GM19025 (cell line): ENCODE measurements around the gene CCNE1.

Experiments used
- ATAC-seq: cut with Tn5 transposase; IDR thresholded peaks from one replicate; pipeline ENCODE4 v1.9.1; 2021; ENCODE audit warnings: mild to moderate bottlenecking, low read depth, moderate library complexity; ENCODE audit not compliant: unreplicated experiment

Gene CCNE1

DNA sequence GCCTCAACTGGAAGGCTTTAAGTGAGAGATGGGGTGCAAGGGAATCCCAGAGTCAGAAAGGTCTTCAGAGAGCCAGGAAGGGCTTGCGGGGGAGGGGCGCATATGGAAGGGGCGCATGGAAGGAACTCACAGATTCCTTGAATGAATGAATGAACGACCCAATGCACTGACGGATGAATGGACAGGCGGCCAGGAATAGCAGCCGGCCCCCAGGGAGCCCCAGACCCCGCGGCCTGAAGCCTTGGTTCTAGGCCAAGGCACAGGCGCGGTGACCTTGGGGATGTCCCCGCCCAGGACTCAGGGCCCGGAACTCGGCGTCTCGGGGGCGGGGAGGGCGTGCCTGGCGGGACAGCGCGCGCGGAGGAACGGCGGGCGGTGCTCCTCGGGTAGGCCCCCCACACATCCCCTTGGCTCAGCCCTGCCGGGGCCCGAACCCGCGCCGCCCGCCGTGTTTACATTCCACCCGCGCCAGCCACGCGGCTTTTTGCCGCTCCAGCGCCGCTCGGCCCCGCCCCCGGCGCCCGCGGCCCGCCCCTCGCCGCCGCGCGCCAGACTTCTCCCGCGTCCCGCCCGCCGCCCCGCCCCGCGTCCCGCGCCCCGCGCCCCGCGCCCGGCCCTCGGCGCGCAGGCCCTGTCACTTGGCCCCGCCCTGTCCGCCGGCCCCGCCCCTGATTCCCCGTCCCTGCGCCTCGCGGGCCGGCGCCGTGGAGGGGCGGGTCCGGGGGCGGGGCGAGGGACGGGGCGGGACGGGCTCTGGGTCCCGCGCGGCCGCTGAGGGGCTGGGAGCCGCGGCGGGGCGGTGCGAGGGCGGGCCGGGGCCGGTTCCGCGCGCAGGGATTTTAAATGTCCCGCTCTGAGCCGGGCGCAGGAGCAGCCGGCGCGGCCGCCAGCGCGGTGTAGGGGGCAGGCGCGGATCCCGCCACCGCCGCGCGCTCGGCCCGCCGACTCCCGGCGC is at the start of gene CCNE1:
CCNE1 (plus strand) TSS at position 867 of the 955 bp plus-strand sequence. CDS start 565 bp downstream, outside the sequence.
- ATAC-seq = peak; percentile 76

DNA sequence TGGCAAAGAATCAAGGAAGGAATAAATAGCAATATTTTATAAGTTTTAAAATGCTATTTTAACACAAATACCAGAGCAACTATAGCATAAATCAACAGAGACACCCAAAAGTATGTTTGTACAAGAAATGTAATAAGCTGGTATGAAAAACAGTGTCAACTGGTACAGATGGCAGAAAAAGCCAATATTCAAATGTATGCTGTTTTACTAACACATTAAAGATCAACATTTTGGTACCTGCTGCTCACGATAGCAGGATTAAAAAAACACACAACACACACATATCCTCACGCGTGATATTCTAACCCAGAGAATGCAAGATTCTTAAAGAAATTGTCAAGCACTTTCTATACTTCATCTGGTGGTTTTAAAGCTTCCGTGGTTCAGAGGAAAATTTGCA is 48.6 kb upstream of the CCNE1 start:
- ATAC-seq = no peak

GRCh38 chr19:29764361-29764760 is 47.4 kb upstream of the CCNE1 start:
- no peak for ATAC-seq

- ATAC-seq = no peak
Observed at GRCh38 chr19:29766100-29766499, 45.7 kb upstream of the CCNE1 start.

DNA sequence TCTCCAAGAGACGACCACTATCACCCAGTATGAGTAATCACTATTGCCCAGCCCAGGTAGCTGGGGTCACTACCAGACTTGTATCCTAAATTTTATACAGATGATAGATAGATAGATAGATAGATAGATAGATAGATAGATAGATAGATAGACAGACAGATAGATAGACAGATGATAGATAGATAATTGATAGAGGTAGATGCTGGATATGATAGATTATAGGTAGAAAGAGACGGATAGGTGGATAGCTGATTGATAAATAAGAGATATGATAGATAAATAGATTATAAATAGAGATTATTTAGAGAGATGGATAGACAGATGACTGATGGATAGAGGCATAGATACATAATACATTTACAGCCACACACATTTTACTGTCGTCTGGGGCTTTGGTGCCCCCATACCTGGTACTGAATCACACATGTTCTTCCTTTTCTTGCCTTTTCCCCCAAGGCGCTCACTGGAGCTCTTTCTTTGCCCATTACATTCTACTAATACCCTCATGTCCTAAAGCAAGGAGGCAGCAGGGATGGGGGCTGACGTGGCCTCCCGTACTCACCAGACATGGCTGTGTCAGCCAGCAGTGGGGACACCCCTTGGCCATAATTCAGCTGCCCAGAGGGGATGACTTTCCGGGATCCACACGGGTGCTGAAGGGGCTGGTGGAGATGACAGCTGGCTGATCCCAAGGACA is 44.6 kb upstream of the CCNE1 start:
- no peak for ATAC-seq

DNA sequence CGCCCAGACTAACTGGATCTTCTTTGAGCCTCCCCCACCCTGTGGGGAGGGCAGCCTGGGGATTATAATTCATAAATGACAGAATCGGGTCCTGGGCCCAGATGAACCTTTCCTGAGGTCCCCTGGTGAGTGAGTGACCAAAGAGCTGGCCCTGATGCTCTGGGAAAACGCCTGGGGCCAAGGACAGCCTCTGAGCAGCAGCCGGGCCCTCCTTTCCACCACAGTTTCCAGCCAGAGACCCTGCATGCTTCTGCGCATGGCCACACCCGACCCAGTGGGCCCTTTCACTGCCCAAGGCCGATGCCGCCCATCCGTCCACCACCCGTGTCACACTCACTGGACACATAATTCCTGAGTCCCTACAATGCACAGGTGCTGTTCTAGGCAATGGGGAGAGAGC is 43.6 kb upstream of the CCNE1 start:
- ATAC-seq = no peak

DNA sequence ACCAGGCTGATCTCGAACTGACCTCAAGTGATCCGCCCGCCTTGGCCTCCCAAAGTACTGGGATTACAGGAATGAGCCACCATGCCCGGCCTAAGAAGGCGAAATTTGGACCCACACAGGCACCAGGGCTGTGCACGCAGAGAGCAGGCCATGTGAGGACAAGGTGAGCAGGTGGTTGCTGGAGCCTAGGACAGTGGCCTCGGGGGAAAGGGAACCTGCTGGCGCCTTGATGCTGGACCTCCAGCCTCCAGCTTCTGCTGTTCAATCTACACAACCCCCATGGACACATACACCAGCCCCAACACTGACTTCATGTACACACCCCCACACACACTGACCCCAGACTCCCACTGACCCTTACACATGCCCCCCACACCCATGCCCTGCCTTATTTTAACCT is 41.8 kb upstream of the CCNE1 start:
- ATAC-seq = no peak

GRCh38 chr19:29770648-29771047 is 41.1 kb upstream of the CCNE1 start:
- no peak for ATAC-seq

DNA sequence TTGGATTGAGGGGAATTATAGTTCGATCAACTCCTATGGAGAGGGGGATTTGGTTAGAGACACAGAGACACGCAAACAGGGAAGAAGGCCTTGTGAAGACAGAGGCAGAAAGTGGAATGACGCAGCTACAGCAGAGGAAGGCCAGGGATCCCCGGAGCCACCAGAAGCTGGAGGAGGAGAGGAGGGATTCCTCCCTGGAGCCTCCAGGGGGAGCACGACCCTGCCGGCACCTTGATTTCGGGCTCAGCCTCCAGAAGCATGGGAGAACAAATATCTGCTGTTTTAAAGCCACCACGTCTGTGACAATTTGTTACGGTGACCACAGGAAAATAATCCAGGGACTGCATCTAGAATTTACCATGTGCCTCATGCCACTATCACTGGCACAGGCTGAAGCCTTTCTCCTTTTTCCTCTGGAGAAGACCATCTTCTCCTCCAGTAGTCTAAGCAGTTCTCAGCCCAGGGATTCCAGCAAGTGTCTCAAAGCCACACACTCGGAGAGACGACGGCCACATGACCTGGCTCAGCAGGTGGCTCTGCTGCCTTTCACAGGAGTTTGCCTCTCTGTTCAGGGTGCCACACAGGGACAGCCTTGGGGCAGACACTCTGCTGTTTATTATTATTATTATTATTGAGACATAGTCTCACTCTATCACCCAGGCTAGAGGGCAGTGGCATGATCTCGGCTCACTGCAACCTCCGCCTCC is 39.9 kb upstream of the CCNE1 start:
- ATAC-seq = no peak

DNA sequence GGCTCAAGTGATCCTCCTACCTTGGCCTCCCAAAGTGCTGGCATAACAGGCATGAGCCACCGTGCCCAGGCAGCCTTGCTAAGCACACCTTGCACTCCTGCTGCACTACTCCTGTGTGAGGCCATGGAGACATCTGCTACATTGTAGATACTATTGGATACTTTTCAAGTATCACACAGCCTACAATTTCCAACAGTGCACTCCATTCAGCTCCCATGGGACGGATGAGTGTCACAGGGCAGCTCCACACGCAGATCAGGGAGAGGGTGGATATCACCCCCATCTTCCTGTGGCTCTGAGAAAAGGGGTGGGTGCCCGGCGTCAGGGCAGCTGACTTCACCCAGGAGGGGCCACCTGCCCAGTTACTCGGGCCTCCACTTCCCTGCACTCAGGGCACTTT is 39.1 kb upstream of the CCNE1 start:
- no peak for ATAC-seq

DNA sequence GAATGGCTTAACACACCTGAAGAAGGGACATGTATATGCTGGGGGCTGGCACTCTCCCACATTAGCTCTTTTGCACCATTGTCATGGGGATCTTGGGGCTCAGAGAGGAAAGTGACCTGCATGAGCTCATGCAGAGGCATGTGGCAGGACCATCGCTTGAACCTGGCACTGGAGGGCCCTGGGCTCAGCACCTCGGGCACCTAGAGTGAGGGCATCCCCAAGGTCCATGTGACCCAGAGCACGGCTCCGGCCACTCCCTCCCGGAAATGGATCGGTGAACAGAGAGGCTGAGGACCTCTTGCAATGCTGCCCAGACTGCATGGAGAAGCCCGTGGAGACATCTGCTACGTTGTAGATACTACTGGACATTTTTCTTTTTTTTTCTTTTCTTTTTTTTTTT is 38.6 kb upstream of the CCNE1 start:
- ATAC-seq = no peak

GRCh38 chr19:29774126-29774525 is 37.7 kb upstream of the CCNE1 start:
- no peak for ATAC-seq

- ATAC-seq = no peak
Observed at GRCh38 chr19:29777781-29778309, 33.9 kb upstream of the CCNE1 start.

GRCh38 chr19:29779921-29780320 is 31.9 kb upstream of the CCNE1 start:
- no peak for ATAC-seq

DNA sequence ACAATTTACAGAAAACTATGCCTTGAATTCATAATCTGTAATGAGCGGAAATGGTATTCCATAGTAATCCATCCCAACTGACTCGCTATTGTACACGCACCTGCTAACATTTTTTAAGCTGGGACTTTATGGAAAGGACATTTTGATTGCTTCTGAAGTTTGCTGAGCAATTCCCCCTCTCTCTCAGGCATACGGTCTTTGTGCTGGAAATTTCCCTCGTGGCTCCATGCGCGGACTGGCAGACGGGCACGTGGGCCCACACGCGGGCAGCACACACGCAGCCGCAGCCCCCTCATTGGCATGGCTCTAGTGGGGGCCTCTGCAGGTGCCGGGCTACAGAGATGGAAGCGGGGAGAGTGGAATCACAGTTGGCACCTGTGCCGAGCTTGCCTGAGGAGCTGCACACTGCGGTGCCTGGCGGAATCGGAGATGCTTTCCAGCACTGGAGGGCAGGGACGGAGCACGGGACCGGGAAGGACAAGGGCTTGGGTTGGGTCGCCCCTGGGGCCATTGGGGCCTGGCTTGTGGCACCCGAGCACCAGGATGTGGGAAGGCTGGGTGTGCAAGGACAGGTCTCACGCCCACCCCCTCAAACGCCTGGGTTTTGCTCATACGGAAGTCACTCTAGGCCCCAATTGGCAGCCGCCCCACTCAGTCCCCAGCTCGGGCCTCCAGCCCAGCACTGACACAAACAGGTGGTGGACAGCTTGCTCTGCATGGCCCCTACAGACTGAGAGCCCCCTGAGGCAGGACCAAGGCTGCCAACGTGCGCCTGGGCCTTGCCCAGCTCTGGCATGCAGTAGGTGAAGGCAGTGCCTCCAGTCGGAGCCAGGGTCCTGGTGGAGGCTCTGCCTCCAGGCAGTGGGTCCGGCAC is 30.2 kb upstream of the CCNE1 start:
- no peak for ATAC-seq

GRCh38 chr19:29782260-29782580 is 29.6 kb upstream of the CCNE1 start:
- no peak for ATAC-seq

- ATAC-seq = no peak
Observed at GRCh38 chr19:29783627-29784190, 28.1 kb upstream of the CCNE1 start.

DNA sequence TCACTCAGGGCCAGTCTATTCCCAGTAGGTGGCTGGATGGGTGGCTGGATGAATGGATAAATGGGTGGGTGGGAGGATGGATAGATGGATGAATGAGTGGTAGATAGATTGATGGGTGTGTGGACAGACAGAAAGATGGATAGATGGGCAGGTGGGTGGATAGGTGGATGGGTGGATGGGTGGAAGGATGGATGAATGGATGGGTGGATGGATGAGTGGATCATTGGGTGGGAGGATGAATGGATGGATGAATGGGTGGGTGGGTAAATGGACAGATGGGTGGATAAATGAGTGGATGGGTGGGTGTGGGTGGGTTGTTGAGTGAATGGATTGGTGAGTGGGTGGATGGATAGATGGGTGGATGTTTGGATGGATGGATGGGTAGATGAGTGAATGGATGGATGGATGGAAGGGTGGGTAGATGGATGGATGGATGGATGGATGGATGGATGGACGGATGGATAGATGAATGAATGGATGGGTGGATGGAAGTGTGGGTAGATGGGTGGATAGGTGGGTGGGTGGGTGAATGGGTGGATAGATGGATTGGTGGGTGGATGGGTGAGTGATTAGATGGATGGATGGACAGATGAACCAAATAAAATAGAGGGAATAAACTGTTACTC is 27.1 kb upstream of the CCNE1 start:
- no peak for ATAC-seq

GRCh38 chr19:29785360-29785759 is 26.4 kb upstream of the CCNE1 start:
- ATAC-seq = no peak
